Ectodermal cell (in vitro differentiated cells): ENCODE data around the gene CD6.

Source experiments
- H3K27ac ChIP-seq: 2 replicates; pipeline ENCODE4 v1.7.0; 2013; ENCODE audit warnings: mild to moderate bottlenecking, low read depth, low read length; ENCODE audit not compliant: insufficient read depth, poor library complexity, severe bottlenecking
- H3K27me3 ChIP-seq: 2 replicates; pipeline ENCODE4 v1.7.0; 2013; ENCODE audit warnings: mild to moderate bottlenecking, low read length; ENCODE audit not compliant: insufficient read depth, control insufficient read depth, poor library complexity, severe bottlenecking
- H3K36me3 ChIP-seq: one replicate; pipeline ENCODE4 v1.7.0; 2013; ENCODE audit warnings: low read length; ENCODE audit not compliant: control insufficient read depth, insufficient read depth
- H3K4me1 ChIP-seq: one replicate; pipeline ENCODE4 v1.7.0; 2013; ENCODE audit warnings: low read length; ENCODE audit not compliant: control insufficient read depth, insufficient read depth
- H3K4me3 ChIP-seq: 2 replicates; pipeline ENCODE4 v1.7.0; 2013; ENCODE audit warnings: low read depth, low read length, control low read depth; ENCODE audit not compliant: insufficient read depth
- H3K9me3 ChIP-seq: 2 replicates; pipeline ENCODE4 v1.7.0; 2013; ENCODE audit warnings: mild to moderate bottlenecking, low read length, moderate library complexity; ENCODE audit not compliant: control insufficient read depth
- WGBS, 2 experiments: methylation state at CpG; one replicate each; pipeline ENCODE4 v1.1.7; 2013; ENCODE audit warnings: missing lambda C conversion rate in 2 of 2; 5-methylcytosine and 5-hydroxymethylcytosine counted together

The CD6 gene

DNA sequence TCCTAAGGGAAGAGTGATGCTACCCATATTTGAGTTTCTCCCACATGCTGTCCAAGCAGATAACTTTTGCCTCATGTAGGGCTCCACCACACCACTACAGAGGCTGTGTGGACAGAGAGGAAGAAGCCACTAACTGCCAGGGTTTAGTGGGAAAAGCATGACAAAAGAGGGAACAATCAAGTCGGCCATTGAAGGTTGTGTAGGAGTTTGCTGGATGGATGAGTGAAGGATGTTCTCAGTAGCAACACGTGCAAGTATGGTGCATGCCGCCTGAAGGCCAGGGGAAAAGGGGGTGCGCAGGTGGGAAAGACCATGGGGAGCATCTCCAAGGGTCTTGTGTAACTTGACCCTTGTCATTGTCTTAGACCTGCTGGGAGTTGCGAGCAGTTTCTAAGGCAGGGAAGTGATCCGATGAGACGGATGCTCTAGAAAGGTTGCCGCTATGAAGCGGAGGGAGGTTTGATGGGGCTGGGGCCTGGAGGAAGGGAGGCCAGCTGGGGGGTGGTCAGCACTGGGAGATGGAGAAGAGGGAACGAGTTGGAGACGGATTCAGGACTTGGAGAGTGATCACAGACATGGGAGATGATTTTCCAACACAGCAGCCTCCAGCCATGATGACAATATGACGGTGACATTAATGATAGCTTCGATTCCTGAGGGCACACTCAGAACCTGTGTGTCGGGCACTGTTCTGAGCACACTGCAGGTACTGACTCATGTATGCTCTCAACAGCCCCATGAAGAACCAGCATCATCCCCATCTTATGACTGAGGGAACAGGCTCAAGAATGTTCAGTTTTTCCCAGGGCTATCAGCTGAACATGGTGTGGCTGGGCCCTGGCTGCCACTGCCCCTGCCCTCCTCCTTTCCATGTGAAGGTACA is 53.7 kb downstream of the CD6 start:
- Histone ChIP-seq H3K36me3 (no peaks in the 10 kb centered on the region), H3K27me3 (peaks cover 5% of the 10 kb centered on the region), H3K9me3 (no peaks in the 10 kb centered on the region), H3K4me1 (peaks cover 9% of the 10 kb centered on the region), H3K27ac (no peak overlapping the region), H3K4me3 (no peak overlapping the region)
- 78 to 81% methylated on average over 14 of the region's 14 CpGs for WGBS, 2 experiments

DNA sequence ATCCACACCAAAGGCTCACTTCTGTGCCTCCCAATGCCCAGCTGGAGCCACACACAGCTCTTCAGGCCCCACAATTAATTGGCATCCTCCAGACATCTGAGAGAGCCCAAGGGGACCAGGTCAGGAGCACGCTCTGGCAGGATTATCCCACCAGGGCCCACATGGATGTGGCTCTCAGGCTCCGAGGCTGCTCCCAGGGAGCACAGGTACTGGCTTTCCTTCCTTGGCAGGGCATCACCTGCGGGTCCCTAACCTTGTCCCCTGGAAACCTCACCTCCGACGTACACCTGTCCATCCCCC is 54.3 kb downstream of the CD6 start:
- H3K27ac ChIP-seq: no peak overlapping the region
- no peaks in the 10 kb centered on the region for H3K36me3 ChIP-seq
- H3K4me3 ChIP-seq: no peak overlapping the region
- peaks cover 9% of the 10 kb centered on the region for H3K4me1 ChIP-seq
- H3K9me3 ChIP-seq: no peaks in the 10 kb centered on the region
- H3K27me3 ChIP-seq: peaks cover 5% of the 10 kb centered on the region
- 83 to 89% methylated on average over 5 of the region's 5 CpGs for WGBS, 2 experiments

DNA sequence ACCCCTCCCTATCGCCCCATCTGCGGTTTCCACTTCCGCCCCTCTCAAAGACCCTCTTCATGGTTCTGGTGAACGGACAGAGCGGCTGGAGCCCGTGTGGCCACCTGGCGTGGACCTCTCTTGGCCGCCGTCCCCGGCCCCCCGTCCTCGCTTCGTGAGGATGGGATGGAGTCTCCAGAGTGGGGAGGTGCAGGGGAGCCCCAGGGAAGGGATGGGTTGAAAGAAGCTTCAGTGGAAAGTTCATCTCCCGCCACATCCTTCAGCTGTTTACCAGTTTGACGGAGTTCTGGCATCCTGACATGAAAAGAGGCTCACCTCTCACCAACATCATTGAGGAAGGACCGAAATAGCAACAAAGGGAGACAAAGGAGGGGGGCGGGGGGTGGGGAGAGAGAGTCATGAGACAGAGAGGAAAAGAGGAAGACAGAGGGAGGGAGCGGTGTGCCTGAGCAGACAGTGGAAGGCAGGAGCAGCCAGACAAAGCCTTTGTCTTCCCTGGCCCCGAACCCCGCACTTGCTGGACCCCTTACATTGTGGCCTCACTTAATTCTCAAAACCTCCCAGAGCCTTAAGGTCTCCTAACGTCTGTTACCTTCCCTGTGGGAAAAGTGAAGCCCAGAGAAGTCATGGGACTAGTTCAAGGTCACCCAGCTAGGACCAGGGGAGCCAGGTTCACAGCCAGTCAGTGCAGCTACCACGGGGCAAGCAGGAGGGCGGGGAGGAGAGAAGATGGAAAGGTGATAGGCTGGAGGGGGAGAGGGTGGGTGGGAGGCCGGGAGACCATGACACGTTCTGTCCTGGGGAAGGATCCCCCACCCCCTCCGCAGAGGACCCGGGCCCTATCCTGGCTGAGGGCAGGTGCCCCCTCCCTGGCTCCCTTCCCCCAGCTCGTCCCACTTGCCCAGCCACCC is 54.9 kb downstream of the CD6 start:
- no peaks in the 10 kb centered on the region for H3K9me3 ChIP-seq
- peaks cover 4% of the 10 kb centered on the region for H3K27me3 ChIP-seq
- H3K4me3 ChIP-seq: no peak overlapping the region
- no peak overlapping the region for H3K27ac ChIP-seq
- no peaks in the 10 kb centered on the region for H3K36me3 ChIP-seq
- H3K4me1 ChIP-seq: peaks cover 7% of the 10 kb centered on the region
- WGBS, 2 experiments: 77 to 81% methylated on average over 27 to 28 of the region's 28 CpGs

DNA sequence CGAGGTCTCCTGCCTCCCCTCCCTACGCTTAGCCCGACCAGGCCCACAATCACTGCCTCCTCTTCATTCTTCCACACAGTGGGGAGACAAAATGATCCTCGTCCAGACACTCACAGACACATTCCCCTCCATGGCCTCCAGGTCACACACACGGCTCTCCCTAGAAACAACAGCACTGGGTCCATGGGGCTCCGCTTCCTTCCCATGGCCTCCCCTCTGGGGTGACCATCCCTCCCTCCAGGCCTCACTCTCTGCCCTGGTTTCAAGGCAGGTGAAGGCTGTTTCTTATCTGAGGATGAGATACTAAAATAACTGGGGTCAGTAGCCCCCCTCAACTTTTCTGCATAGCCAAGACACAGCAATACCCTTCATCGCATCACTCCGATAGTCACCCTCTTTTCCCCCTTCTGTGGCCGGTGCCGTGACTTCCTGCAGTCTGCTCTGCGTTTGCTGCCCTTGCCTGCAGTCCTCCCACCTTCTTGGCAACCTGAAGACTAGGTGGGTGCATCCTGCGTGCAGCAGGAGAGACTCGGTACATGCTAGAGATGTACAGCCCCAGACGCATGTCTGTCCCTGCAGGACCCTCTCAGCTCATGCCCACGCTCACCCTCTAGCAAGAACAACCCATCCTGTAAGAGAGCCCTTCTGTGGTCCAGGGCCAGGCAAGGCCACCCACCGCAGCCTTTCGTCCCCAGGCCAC is 55.8 kb downstream of the CD6 start:
- 89% methylated on average over 17 of the region's 17 CpGs for WGBS, 2 experiments
- no peaks in the 10 kb centered on the region for H3K9me3 ChIP-seq
- H3K4me1 ChIP-seq: no peaks in the 10 kb centered on the region
- no peaks in the 10 kb centered on the region for H3K27me3 ChIP-seq
- H3K27ac ChIP-seq: no peak overlapping the region
- no peak overlapping the region for H3K4me3 ChIP-seq
- H3K36me3 ChIP-seq: no peaks in the 10 kb centered on the region

DNA sequence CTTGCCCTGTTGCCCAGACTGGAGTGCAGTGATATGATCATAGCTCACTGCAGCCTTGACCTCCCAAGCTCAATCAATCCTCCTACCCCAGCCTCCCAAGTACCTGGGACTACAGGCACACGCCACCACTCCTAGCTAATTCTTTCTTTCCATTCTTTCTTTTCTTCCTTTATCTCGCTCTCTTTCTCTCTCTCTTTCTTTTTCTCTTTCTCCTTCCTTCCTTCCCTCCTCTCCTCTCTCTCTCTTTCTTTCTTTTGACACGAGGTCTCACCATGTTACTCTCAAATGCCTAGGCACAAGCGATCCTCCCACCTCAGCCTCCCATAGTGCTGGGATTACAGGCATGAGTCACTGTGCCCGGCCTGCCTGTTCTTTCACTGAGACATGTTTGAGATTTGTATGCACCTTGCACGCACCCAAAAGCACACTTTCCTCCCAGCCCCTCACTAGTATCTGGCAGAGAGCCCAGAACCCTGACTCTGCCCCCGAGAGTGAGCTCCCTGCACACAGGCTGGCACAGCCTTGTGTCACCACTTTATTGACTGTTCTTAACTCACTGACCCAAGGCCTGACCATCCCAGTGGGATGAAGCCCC is 56.8 kb downstream of the CD6 start:
- no peak overlapping the region for H3K4me3 ChIP-seq
- WGBS, 2 experiments: 87 to 89% methylated on average over 7 of the region's 7 CpGs
- no peaks in the 10 kb centered on the region for H3K4me1 ChIP-seq

DNA sequence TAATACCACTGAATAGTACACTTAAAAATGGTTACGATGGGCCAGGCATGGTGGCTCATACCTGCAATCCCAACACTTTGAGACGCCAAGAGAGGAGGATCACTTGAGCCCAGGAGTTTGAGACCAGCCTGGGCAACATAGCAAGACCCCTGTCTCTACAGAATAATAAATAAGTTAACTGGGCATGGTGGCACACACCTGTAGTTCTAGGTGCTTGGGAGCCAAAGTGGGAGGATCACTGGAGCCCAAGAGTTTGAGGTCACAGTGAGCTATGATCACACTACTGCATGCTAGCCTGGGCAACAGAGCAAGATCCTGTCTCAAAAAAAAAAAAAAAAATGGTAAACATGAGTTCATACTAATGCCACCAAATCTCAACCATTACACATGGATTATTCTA is 61.3 kb downstream of the CD6 start:
- H3K4me1 ChIP-seq: no peaks in the 10 kb centered on the region
- H3K36me3 ChIP-seq: no peaks in the 10 kb centered on the region
- 89% methylated on average over 2 of the region's 2 CpGs for WGBS, 2 experiments
- no peaks in the 10 kb centered on the region for H3K9me3 ChIP-seq
- H3K27ac ChIP-seq: no peak overlapping the region
- no peak overlapping the region for H3K4me3 ChIP-seq
- H3K27me3 ChIP-seq: no peaks in the 10 kb centered on the region

More for the DNA sequence above, 56.8 kb downstream of the CD6 start:
- no peaks in the 10 kb centered on the region for H3K27me3 ChIP-seq
- no peaks in the 10 kb centered on the region for H3K36me3 ChIP-seq
- no peak overlapping the region for H3K27ac ChIP-seq
- no peaks in the 10 kb centered on the region for H3K9me3 ChIP-seq

DNA sequence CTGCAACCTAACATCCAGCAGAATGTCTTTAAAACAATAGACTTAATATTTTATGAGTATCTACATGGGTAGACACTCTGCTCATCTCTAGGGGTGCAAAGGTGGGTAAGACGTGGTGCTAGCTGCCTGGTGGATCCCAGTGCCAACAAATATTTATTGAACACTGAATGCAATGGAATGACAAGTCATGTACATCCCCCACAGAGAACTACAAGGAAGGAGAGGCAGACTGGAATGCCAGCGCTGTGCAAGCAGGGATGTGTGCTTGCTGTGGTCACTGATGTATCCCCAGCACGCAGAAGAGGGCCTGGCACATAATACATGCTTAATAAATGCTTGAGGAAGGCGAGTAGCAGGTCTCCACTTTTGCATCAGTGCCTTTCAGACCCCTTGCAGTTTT is 61.9 kb downstream of the CD6 start:
- 89 to 91% methylated on average over 4 of the region's 4 CpGs for WGBS, 2 experiments
- H3K4me3 ChIP-seq: no peak overlapping the region
- H3K27ac ChIP-seq: no peak overlapping the region
- no peaks in the 10 kb centered on the region for H3K36me3 ChIP-seq
- H3K9me3 ChIP-seq: no peaks in the 10 kb centered on the region
- H3K27me3 ChIP-seq: no peaks in the 10 kb centered on the region
- no peaks in the 10 kb centered on the region for H3K4me1 ChIP-seq

DNA sequence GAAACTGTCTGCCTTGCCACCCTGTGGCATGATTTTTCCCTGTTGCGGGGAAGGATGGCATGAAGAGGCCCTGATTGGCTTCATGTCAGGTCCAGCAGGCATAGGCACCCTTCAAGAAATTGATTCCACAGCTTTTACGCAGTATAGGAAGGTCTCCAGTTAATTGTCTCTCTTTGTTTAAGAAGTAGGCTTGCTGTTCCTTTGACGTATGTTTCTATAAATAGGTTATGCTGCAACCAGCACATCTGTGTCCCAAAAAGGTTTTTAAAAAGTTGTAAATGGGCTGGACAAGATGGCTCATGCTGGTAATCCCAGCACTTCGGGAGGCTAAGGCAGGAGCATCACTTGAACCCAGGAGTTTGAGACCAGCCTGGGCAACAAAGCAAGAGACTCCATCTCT is 62.6 kb downstream of the CD6 start:
- 91 to 94% methylated on average over 4 of the region's 4 CpGs for WGBS, 2 experiments
- H3K27me3 ChIP-seq: no peaks in the 10 kb centered on the region
- no peak overlapping the region for H3K4me3 ChIP-seq
- H3K4me1 ChIP-seq: no peaks in the 10 kb centered on the region
- no peaks in the 10 kb centered on the region for H3K9me3 ChIP-seq
- no peak overlapping the region for H3K27ac ChIP-seq
- no peaks in the 10 kb centered on the region for H3K36me3 ChIP-seq

DNA sequence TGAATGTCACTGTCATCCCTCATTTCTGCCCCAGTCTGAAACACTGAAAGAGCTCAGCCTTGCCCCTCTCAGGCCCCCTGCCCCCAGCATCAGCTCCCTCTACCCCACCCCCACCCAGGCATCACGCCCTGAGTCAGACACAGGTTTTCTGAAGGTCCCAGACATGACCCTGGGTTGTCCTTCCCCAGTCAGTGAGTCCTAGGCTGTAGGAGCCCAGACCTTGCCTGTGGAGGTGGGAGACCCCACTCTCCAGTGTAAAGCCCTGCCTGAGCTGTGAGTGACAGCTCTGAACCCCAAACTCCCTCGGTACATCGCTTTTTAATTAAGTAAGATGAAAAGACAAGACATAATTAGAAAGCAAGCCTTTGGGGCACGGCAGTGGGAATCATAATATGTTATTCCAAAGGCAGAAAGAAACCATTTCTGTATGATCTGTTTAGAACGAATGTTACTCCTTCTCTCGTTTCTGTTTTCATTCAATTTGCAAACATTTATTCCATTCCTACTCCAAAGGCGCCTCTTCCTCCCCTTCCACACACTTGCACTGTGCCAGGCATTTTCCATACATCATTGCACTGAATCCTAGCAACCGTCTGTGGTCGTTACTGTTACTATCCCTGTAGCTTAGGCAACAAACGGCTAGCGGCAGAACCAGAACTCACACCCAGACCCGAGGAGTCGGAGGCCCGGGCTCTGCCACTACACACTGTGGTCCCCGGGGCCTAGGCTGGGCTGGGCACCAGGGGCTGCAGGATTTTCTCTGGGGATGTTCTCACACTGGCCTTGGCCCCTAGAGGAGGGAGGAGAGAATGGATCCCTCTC is 63.4 kb downstream of the CD6 start:
- no peaks in the 10 kb centered on the region for H3K9me3 ChIP-seq
- no peaks in the 10 kb centered on the region for H3K36me3 ChIP-seq
- H3K27ac ChIP-seq: no peak overlapping the region
- H3K4me3 ChIP-seq: no peak overlapping the region
- WGBS, 2 experiments: 92 to 93% methylated on average over 15 of the region's 15 CpGs
- no peaks in the 10 kb centered on the region for H3K4me1 ChIP-seq
- H3K27me3 ChIP-seq: no peaks in the 10 kb centered on the region
